PC-9 (cell line): ENCODE data around the gene SCG5.

ENCODE experiments used
- EZH2 ChIP-seq: fragments of 200-600 bp; sonication (generic); IDR thresholded peaks from 2 replicates; pipeline ENCODE4 v1.8.0; 2017; ENCODE audit warnings: antibody characterized with exemption, low read depth
- TF ChIP-seq, protein P1 (sequence below): fragments of 200-600 bp; sonication (generic); conservative IDR thresholded peaks from 2 replicates; pipeline ENCODE4 v1.6.1; 2017; ENCODE audit warnings: mixed run types, antibody characterized with exemption, mild to moderate bottlenecking, moderate library complexity

DNA sequence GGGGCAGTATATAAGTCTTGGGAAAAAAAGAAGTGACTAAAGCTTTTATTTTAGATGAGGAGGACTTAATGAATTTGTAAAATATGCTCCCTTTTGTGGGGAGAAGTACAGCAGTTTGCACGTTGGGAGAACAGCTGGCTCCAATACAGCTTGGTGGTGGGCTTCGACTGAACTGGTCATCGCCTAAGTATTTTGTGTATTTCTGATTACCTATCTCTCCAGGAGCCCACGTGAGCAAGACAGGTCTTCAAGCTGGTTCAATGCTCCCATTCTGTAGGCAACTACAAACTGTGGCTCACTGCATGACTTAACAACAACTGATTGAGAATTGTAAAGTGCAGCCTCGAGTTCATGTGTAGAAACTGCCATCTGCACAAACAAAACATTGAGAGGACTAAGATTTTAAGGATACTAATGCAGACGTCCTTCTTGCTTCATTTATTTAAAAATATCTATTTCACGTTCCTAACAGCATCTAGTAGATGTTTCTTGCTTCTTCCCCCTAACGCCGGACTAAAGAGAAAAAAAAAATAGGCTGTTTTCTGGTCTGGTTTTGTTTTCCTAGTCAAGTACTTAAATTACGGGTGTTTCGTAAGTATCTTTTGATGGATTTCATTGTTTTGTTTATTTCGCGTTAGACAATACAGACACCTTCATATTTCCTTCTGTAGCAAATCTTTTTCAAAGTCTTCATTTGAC is 74.9 kb downstream of the SCG5 start:
- TF ChIP-seq, protein P1, sequence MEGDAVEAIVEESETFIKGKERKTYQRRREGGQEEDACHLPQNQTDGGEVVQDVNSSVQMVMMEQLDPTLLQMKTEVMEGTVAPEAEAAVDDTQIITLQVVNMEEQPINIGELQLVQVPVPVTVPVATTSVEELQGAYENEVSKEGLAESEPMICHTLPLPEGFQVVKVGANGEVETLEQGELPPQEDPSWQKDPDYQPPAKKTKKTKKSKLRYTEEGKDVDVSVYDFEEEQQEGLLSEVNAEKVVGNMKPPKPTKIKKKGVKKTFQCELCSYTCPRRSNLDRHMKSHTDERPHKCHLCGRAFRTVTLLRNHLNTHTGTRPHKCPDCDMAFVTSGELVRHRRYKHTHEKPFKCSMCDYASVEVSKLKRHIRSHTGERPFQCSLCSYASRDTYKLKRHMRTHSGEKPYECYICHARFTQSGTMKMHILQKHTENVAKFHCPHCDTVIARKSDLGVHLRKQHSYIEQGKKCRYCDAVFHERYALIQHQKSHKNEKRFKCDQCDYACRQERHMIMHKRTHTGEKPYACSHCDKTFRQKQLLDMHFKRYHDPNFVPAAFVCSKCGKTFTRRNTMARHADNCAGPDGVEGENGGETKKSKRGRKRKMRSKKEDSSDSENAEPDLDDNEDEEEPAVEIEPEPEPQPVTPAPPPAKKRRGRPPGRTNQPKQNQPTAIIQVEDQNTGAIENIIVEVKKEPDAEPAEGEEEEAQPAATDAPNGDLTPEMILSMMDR, result no peak
- TF ChIP-seq EZH2, result no peak
